OCI-LY7 (cell line): ENCODE measurements around the gene SLC9A9. TPM values are rescaled to one million over a fixed set of nuclear protein-coding genes. Genes with fewer than 3 reads are reported as not detected.

Experiments used
- BruUV-seq: library from RNA; stranded (reverse); fragments of 400-500 nt; replicated peaks from 2 replicates; lab custom pipeline; 2021; lab: Mats Ljungman, UMichigan
- CTCF ChIA-PET: fragments of 300-600 bp; sonication (Branson Sonifier 250); formaldehyde crosslinking; loops from one replicate; lab custom pipeline; 2022; ENCODE audit warnings: antibody characterized with exemption; ENCODE audit not compliant: unreplicated experiment; lab: Charles Lee
- POLR2A ChIA-PET: fragments of 300-600 bp; sonication (Branson Sonifier 250); formaldehyde crosslinking; loops from one replicate; lab custom pipeline; 2022; ENCODE audit warnings: antibody characterized with exemption; lab: Charles Lee
- DNase-seq: peaks from one replicate; pipeline ENCODE4 v3.0.0-alpha.2; 2015; ENCODE audit warnings: low spot score
- H2AFZ ChIP-seq: fragments of 200-600 bp; sonication (generic), shearing (Covaris generic); 2 replicates; pipeline ENCODE4 v1.6.1; 2014; ENCODE audit warnings: mild to moderate bottlenecking, antibody characterized with exemption, low read length, moderate library complexity
- H3K27ac ChIP-seq: fragments of 200-600 bp; sonication (generic); 2 replicates; pipeline ENCODE4 v1.5.1; 2014; ENCODE audit warnings: mixed run types, low read depth, mild to moderate bottlenecking, moderate library complexity, low read length, inconsistent platforms; ENCODE audit not compliant: poor library complexity, severe bottlenecking
- H3K36me3 ChIP-seq: fragments of 200-600 bp; sonication (generic); 2 replicates; pipeline ENCODE4 v1.6.1; 2014; ENCODE audit warnings: mild to moderate bottlenecking, antibody characterized with exemption, low read length, moderate library complexity, mixed read lengths; ENCODE audit not compliant: insufficient read depth
- H3K4me1 ChIP-seq: fragments of 200-600 bp; sonication (generic); 2 replicates; pipeline ENCODE4 v1.5.1; 2014; ENCODE audit warnings: mild to moderate bottlenecking, low read length; ENCODE audit not compliant: insufficient read depth, poor library complexity, severe bottlenecking
- H3K4me2 ChIP-seq: fragments of 200-600 bp; sonication (generic); 2 replicates; pipeline ENCODE4 v1.6.1; 2014; ENCODE audit warnings: mild to moderate bottlenecking, low read length
- H3K4me3 ChIP-seq: fragments of 200-600 bp; sonication (generic); 2 replicates; pipeline ENCODE4 v1.5.1; 2014; ENCODE audit warnings: mild to moderate bottlenecking, low read depth, low read length; ENCODE audit not compliant: poor library complexity, severe bottlenecking
- H3K79me2 ChIP-seq: fragments of 200-600 bp; sonication (generic); 2 replicates; pipeline ENCODE4 v1.6.1; 2016; ENCODE audit warnings: low read depth, mild to moderate bottlenecking, low read length, moderate library complexity, mixed read lengths; ENCODE audit not compliant: insufficient read depth
- H3K9me2 ChIP-seq: fragments of 200-600 bp; sonication (generic); 2 replicates; pipeline ENCODE4 v1.6.1; 2016; ENCODE audit warnings: mild to moderate bottlenecking, low read length, mixed read lengths; ENCODE audit not compliant: insufficient read depth
- H3K9me3 ChIP-seq: fragments of 200-600 bp; sonication (generic); 2 replicates; pipeline ENCODE4 v1.6.1; 2014; ENCODE audit warnings: mild to moderate bottlenecking, mixed run types, low read length, mixed read lengths
- H4K20me1 ChIP-seq: fragments of 200-600 bp; sonication (generic); 2 replicates; pipeline ENCODE4 v1.6.1; 2014; ENCODE audit warnings: mild to moderate bottlenecking, antibody characterized with exemption, low read length, moderate library complexity, mixed read lengths; ENCODE audit not compliant: insufficient read depth
- EZH2phosphoT487 ChIP-seq: fragments of 200-600 bp; sonication (generic); IDR thresholded peaks from 2 replicates; pipeline ENCODE4 v1.6.1; 2018; ENCODE audit warnings: low read depth, borderline replicate concordance, mild to moderate bottlenecking, mixed run types, antibody characterized with exemption, low read length, moderate library complexity, mixed read lengths
- intact Hi-C: fragments of 100-400 bp; cut with micrococcal nuclease; formaldehyde crosslinking; loops from one replicate; pipeline ENCODE4 v1.10.0; 2022; ENCODE audit not compliant: unreplicated experiment
- total RNA-seq, 2 experiments: library from RNA; depleted of rRNA in 1 of 2; stranded (reverse); fragments of >200 nt in 1 of 2; shearing (Covaris generic) in 1 of 2; gene quantifications; 2 replicates each; pipeline ENCODE4 v1.2.3, GENCODE V29; 2014 to 2022
- TF ChIP-seq, protein P1 (sequence below): fragments of 200-600 bp; sonication (generic); conservative IDR thresholded peaks from 2 replicates; pipeline ENCODE4 v1.5.1; 2014; ENCODE audit warnings: mild to moderate bottlenecking, antibody characterized with exemption, low read length, moderate library complexity, mixed read lengths

Gene SLC9A9
- total RNA-seq, 2 experiments from 2014 or later = 9.3 to 14.8 TPM

DNA sequence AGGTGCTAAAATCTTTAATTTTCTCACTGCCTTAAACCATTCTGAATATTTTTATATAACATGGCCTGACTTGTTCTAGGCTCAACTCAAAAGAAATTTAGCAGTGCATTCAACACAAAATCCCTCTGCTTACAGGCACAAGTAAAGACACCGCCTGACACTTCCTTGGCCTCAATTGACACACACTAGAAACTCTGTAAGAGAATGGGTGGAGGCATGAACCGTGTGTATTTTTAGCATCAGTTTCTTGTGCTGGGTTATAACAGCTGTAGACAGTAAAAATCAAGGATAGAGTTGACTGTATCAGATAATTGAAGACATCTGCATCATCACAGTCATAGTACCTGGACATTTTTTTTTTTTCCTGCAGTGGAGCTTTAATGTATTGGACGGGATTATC, 54.3 kb downstream of the SLC9A9 start:
- no peaks in the 10 kb centered on the region for H3K9me3 ChIP-seq
- no peaks in the 10 kb centered on the region for H3K79me2 ChIP-seq
- no peak overlapping the region for H3K4me3 ChIP-seq
- CTCF ChIA-PET = no interaction called here
- intact Hi-C loops = no loop called here
- no peak for DNase-seq
- BruUV-seq = no TSS peak
- no peaks in the 10 kb centered on the region for H3K4me1 ChIP-seq
- POLR2A ChIA-PET = no interaction called here
- no peak for TF ChIP-seq EZH2phosphoT487
- TF ChIP-seq, protein P1, sequence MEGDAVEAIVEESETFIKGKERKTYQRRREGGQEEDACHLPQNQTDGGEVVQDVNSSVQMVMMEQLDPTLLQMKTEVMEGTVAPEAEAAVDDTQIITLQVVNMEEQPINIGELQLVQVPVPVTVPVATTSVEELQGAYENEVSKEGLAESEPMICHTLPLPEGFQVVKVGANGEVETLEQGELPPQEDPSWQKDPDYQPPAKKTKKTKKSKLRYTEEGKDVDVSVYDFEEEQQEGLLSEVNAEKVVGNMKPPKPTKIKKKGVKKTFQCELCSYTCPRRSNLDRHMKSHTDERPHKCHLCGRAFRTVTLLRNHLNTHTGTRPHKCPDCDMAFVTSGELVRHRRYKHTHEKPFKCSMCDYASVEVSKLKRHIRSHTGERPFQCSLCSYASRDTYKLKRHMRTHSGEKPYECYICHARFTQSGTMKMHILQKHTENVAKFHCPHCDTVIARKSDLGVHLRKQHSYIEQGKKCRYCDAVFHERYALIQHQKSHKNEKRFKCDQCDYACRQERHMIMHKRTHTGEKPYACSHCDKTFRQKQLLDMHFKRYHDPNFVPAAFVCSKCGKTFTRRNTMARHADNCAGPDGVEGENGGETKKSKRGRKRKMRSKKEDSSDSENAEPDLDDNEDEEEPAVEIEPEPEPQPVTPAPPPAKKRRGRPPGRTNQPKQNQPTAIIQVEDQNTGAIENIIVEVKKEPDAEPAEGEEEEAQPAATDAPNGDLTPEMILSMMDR = no peak
- H3K36me3 ChIP-seq = no peaks in the 10 kb centered on the region
- H3K4me2 ChIP-seq = no peak overlapping the region
- no peak overlapping the region for H2AFZ ChIP-seq
- no peaks in the 10 kb centered on the region for H3K9me2 ChIP-seq
- H3K27ac ChIP-seq = no peak overlapping the region
- H4K20me1 ChIP-seq = no peaks in the 10 kb centered on the region

GRCh38 chr3:143791386-143791785, 56.9 kb downstream of the SLC9A9 start:
- Histone ChIP-seq H4K20me1 (no peaks in the 10 kb centered on the region), H3K79me2 (no peaks in the 10 kb centered on the region), H3K9me3 (no peaks in the 10 kb centered on the region), H3K4me3 (no peak overlapping the region), H3K4me1 (no peaks in the 10 kb centered on the region), H2AFZ (no peak overlapping the region), H3K27ac (no peak overlapping the region), H3K9me2 (no peaks in the 10 kb centered on the region), H3K4me2 (no peak overlapping the region), H3K36me3 (no peaks in the 10 kb centered on the region)
- no peak for TF ChIP-seq EZH2phosphoT487
- TF ChIP-seq, protein P1 = no peak
- DNase-seq = no peak
- intact Hi-C loops = no loop called here
- CTCF ChIA-PET = no interaction called here
- BruUV-seq = no TSS peak
- POLR2A ChIA-PET = no interaction called here

DNA sequence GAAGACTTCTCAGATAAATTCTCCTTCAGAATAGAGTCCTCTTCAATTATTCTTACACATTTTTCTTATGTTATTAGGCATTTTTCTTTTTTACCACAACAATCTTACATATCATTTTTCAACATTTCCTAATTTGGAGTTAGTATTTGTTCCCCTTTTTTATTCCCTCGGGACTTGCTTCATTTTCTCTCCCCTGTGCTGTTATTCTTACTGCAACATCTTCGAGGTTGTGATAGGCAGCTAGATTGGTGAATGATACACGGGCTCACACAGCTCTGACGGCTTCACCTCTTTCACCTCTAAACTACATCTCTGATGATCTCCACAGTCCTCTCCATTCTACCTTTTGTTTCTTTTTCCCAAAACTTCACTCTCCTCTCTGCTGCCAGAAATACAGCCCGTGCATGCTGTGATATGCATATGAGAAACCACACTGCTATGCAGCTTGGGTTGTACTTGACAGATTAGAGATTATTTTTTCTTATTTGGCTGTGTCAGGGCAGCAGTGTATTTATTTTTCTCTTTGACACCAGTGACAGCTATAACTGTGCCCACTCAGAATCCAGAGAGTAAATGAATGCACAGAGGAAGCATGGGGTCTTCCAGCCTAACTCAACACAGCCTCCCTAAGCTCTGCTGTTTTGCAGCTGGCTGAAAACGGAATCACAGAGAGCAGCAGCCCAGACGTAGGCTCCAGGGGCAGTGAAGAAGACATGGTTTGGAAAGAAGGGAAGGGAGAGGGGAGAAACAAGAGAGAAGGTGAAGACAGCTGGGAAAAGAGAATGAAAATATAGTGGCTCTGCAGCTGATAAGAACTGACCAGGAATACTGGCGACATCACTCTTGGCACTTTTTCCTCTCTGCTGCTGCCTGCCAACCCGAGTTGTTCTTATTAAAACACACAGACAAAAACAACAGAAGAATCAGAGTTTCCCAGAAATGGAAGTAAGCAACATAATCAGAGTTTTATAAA, 61.8 kb downstream of the SLC9A9 start:
- CTCF ChIA-PET = no interaction called here

More for the DNA sequence above, 61.8 kb downstream of the SLC9A9 start:
- Histone ChIP-seq H2AFZ (no peak overlapping the region), H3K36me3 (no peaks in the 10 kb centered on the region), H3K4me1 (no peaks in the 10 kb centered on the region), H3K4me2 (no peak overlapping the region), H4K20me1 (no peaks in the 10 kb centered on the region), H3K9me3 (no peaks in the 10 kb centered on the region), H3K4me3 (no peak overlapping the region), H3K9me2 (no peaks in the 10 kb centered on the region), H3K79me2 (no peaks in the 10 kb centered on the region), H3K27ac (no peak overlapping the region)
- POLR2A ChIA-PET = interaction anchor here (0.9 to 1.2 kb wide), 2 partner anchors 10 to 38 kb away, joined by 3 read pairs; no protein-coding TSS in a partner anchor
- no peak for TF ChIP-seq EZH2phosphoT487
- TF ChIP-seq, protein P1 = no peak
- no peak for DNase-seq
- intact Hi-C loops = no loop called here
- BruUV-seq = no TSS peak
